ENCODE data around the gene ATP13A2.

The ATP13A2 gene

DNA sequence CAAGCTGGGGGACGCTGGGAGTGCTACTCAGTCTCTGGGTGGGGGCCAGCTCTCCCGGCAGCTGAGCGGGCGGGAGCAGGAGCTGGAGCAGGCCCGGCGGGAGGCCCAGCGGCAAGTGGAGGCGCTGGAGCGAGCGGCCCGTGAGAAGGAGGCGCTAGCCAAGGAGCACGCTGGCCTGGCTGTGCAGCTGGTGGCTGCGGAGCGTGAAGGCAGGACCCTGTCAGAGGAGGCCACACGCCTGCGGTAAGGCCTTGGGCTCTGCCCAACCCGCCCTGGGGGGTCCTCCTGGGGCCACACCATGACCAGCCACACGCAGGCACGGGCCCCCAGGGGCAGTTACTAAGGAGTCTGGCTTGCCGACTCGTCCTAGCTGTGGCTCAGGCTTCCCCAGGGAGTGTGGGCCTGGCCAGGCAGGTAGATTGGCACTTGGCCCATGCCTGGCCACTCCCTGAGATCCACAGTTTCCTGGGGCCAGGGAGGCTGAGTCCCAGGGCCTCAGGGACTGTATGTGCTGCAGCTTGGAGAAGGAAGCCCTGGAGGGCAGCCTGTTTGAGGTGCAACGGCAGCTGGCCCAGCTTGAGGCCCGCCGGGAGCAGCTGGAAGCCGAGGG is 63.3 kb downstream of the ATP13A2 start:
- TF ChIP-seq CREB1 (IDR thresholded peaks at IDR 0.05; ENCODE audit: low read depth) (0 out of 2 replicates have a peak, but pooled peaks have one; percentile 33), FOXM1 (IDR thresholded peaks at IDR 0.05; ENCODE audit: borderline replicate concordance, low read depth) (peak; percentile 36; the same call in 1 of the 2 replicates), USF1 (IDR thresholded peaks at IDR 0.05) (peak; percentile 48; the same call in 1 of the 2 replicates), CEBPB (IDR thresholded peaks at IDR 0.05) (peak; percentile 59; the same call in 1 of the 2 replicates), MAX (IDR thresholded peaks at IDR 0.05) (peak; percentile 96), TEAD4 (IDR thresholded peaks at IDR 0.05) (peak; percentile 91), EP300 (IDR thresholded peaks at IDR 0.05; ENCODE audit: borderline replicate concordance) (peak; percentile 80; the same call in 1 of the 2 replicates), NFIC (IDR thresholded peaks at IDR 0.05) (peak; percentile 100), ZBTB7A (IDR thresholded peaks at IDR 0.05; ENCODE audit: low read depth) (peak; percentile 87; the same call in 1 of the 2 replicates), RAD21 (IDR thresholded peaks at IDR 0.05; ENCODE audit: low read depth) (peak; percentile 7; the same call in 1 of the 2 replicates), YY1 (IDR thresholded peaks at IDR 0.05; ENCODE audit: low read depth) (peak; percentile 69; the same call in 1 of the 2 replicates), TCF12 (IDR thresholded peaks at IDR 0.05; ENCODE audit: low read depth) (peak; percentile 100), REST (IDR thresholded peaks at IDR 0.05; ENCODE audit: low read depth) (0 out of 2 replicates have a peak, but pooled peaks have one; percentile 10)

GRCh38 chr1:16946646-16947045 is 65.1 kb downstream of the ATP13A2 start:
- TF ChIP-seq RAD21 (IDR thresholded peaks at IDR 0.05; ENCODE audit: low read depth) (no peak), REST (IDR thresholded peaks at IDR 0.05; ENCODE audit: low read depth) (no peak), TAF1 (IDR thresholded peaks at IDR 0.05; ENCODE audit: low read depth) (no peak), NFIC (IDR thresholded peaks at IDR 0.05) (no peak), MAX (IDR thresholded peaks at IDR 0.05) (no peak), CREB1 (IDR thresholded peaks at IDR 0.05; ENCODE audit: low read depth) (no peak), ZBTB7A (IDR thresholded peaks at IDR 0.05; ENCODE audit: low read depth) (no peak), YY1 (IDR thresholded peaks at IDR 0.05; ENCODE audit: low read depth) (no peak), CEBPB (IDR thresholded peaks at IDR 0.05) (no peak), EGR1 (IDR thresholded peaks at IDR 0.05) (no peak), TCF12 (IDR thresholded peaks at IDR 0.05; ENCODE audit: low read depth) (no peak), EP300 (IDR thresholded peaks at IDR 0.05; ENCODE audit: borderline replicate concordance) (no peak), TEAD4 (IDR thresholded peaks at IDR 0.05) (no peak), FOXM1 (IDR thresholded peaks at IDR 0.05; ENCODE audit: borderline replicate concordance, low read depth) (no peak), USF1 (IDR thresholded peaks at IDR 0.05) (no peak; the same call in 1 of the 2 replicates)

DNA sequence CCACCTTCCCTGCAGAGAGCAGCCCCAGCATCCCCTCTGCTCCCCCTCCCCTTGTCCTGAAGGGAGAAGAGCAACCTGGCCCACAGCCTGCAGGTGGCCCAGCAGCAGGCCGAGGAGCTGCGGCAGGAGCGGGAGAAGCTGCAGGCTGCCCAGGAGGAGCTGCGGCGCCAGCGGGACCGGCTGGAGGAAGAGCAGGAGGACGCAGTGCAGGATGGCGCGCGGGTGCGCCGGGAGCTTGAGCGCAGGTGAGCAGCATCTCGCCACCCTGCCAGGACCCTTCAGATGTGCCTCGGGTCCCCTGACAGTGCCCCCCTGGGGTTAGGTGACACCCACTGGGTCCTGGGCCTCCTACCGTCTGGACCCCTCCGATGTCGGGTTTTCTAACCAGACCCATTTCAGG is 67.7 kb downstream of the ATP13A2 start:
- TF ChIP-seq TAF1 (IDR thresholded peaks at IDR 0.05; ENCODE audit: low read depth) = no peak
- no peak for TF ChIP-seq TEAD4 (IDR thresholded peaks at IDR 0.05)
- TF ChIP-seq FOXM1 (IDR thresholded peaks at IDR 0.05; ENCODE audit: borderline replicate concordance, low read depth) = no peak

DNA sequence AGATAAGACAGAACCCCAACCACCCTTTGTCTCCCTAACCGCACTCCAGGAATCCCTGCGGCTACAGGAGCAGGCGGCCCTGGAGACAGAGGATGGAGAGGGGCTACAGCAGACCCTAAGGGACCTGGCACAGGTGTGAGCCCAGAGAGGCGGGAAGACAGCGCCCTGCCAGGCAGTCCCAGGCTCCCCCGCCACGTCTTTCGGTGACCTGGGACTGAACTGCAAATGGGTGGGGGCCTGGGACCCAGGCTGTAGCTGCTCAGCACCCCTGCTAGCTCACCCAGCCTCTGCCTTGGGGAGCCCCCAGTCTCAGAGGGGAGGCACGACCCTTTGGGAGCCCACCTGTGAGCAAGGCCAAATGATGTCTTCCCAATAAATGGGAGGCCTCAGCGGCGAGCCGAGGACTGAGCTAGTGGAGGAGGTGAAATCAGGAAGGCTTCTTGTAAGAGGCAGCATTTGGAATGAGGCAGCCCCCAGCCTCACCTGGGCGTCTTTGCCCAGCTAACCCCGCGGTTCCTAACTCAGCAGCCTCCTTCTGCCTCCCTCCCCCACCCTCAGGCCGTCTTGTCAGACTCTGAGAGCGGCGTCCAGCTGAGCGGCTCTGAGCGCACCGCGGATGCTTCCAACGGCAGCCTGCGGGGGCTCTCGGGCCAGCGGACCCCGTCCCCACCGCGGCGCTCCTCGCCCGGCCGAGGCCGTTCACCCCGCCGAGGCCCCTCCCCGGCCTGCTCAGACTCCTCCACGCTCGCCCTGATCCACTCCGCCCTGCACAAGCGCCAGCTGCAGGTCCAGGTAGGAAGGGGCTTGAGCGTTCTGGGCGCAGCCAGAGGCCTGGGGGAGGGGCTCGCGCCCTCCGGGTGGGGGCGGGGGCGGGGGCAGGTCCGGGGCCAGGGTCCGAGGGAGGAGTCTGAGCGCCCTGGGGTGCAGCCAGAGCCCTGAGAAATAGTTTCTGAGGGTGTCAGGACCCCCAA is 73.1 kb downstream of the ATP13A2 start:
- no peak for TF ChIP-seq MAX (IDR thresholded peaks at IDR 0.05)
- TF ChIP-seq RAD21 (IDR thresholded peaks at IDR 0.05; ENCODE audit: low read depth) = no peak
- TF ChIP-seq CEBPB (IDR thresholded peaks at IDR 0.05) = no peak
- no peak for TF ChIP-seq REST (IDR thresholded peaks at IDR 0.05; ENCODE audit: low read depth)
- no peak for TF ChIP-seq FOXM1 (IDR thresholded peaks at IDR 0.05; ENCODE audit: borderline replicate concordance, low read depth)
